ENCODE measurements around the gene TRIM2. TPM values are rescaled to one million over a fixed set of nuclear protein-coding genes. Genes with fewer than 3 reads are reported as not detected.
A peak's percentile ranks its signal among the peaks of the same experiment; 100 is the strongest.

TRIM2 gene
- total RNA-seq, 5 donors from 2014 or later (not counting 1 experiment from before 2014, with no cell fraction given), result 3.5 to 8.4 (median 4.4) TPM

DNA sequence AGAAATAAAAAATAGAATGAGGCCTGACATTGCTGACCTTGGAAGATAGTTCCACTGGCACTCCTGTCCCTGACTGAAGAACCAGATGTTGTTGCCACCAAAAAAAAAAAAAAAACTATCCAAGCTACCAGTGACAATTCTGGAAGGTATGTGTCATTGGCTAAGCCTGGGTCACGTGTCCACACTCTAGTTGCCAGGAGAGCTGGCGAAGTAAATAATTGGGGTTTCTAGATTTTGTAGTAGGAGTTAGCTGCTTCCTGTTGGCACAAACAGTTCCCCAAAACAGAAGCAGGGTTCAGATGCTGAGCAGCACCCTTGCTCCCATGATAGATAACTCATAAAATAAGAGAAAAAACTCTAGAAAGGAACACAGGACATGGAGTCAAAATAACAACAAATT lies 160.8 kb downstream of the TRIM2 start:
- no peak for ATAC-seq (replicated peaks in 1 of 4)
- POLR2A ChIA-PET, result no interaction called here
- H3K36me3 ChIP-seq (ENCODE audit: control insufficient read depth in 2 of 2, extremely low read depth in 1 of 2, insufficient read depth in 1 of 2, low read length in 1 of 2), result no peaks in the 10 kb centered on the region

DNA sequence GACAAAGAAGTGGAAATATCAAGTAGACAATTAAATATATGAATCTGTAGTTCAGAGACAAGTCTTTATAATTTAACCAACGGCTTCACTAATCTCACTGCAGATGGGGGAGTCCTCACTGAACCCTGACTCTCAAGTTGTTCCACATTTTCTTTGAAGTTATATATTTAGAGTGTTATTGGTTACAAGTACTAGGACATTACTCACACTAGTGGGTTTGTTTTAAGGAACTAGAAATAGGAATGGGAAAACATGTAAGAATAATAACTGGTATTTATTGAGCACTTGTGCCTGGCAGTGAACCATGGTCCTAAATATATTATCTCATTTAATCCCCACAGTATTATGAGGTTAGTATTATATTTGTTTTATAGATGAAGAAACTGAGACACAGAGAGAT lies 162.2 kb downstream of the TRIM2 start:
- Mint-ChIP-seq H3K36me3 (peaks cover 3% of the 10 kb centered on the region), H3K27me3 (no peaks in the 10 kb centered on the region), H3K4me3 (no peak overlapping the region), H3K4me1 (peaks cover 0 to 5% (median 3%) of the 10 kb centered on the region in 3 donors), H3K27ac (no peak overlapping the region), H3K9me3 (no peaks in the 10 kb centered on the region)
- Histone ChIP-seq H3K36me3 (ENCODE audit: control insufficient read depth in 2 of 2, extremely low read depth in 1 of 2, insufficient read depth in 1 of 2, low read length in 1 of 2) (no peaks in the 10 kb centered on the region), H3K27ac (ENCODE audit: low read length) (no peak overlapping the region), H3K4me3 (ENCODE audit: control insufficient read depth in 1 of 2, extremely low read depth in 1 of 2, low read length in 1 of 2) (no peak overlapping the region), H3K4me1 (ENCODE audit: control insufficient read depth in 1 of 2, extremely low read depth in 1 of 2, insufficient read depth in 2 of 2, low read length in 2 of 2) (no peaks in the 10 kb centered on the region), H3K27me3 (replicated peaks in 1 of 2; ENCODE audit: control insufficient read depth in 2 of 2, extremely low read depth in 1 of 2, insufficient read depth in 2 of 2, low read length in 1 of 2) (no peaks in the 10 kb centered on the region), H3K9me3 (no peaks in the 10 kb centered on the region)
- ChIA-PET CTCF (interaction anchor here in 1 of 2 donors (0.5 kb wide), 2 partner anchors 36 to 65 kb away, joined by 3 read pairs; no protein-coding TSS in a partner anchor), POLR2A (no interaction called here)
- no peak for ATAC-seq (replicated peaks in 1 of 4)
- DNase-seq, result no peak
- no CpG with 5 or more reads among the region's 1 CpG for WGBS (ENCODE audit: insufficient coverage)

More for the DNA sequence above, 160.8 kb downstream of the TRIM2 start:
- Mint-ChIP-seq H3K9me3 (no peaks in the 10 kb centered on the region), H3K4me1 (peaks cover 0 to 3% (median 3%) of the 10 kb centered on the region in 3 donors), H3K27ac (no peak overlapping the region), H3K4me3 (no peak overlapping the region), H3K36me3 (no peaks in the 10 kb centered on the region), H3K27me3 (no peaks in the 10 kb centered on the region)
- CTCF ChIA-PET, result interaction anchor here in 1 of 2 donors (0.6 to 0.7 kb wide), 3 partner anchors 13 to 211 kb away, joined by 3 read pairs; no protein-coding TSS in a partner anchor
- Histone ChIP-seq H3K4me3 (ENCODE audit: control insufficient read depth in 1 of 2, extremely low read depth in 1 of 2, low read length in 1 of 2) (no peak overlapping the region), H3K9me3 (no peaks in the 10 kb centered on the region), H3K4me1 (ENCODE audit: control insufficient read depth in 1 of 2, extremely low read depth in 1 of 2, insufficient read depth in 2 of 2, low read length in 2 of 2) (no peaks in the 10 kb centered on the region), H3K27me3 (replicated peaks in 1 of 2; ENCODE audit: control insufficient read depth in 2 of 2, extremely low read depth in 1 of 2, insufficient read depth in 2 of 2, low read length in 1 of 2) (no peaks in the 10 kb centered on the region), H3K27ac (ENCODE audit: low read length) (no peak overlapping the region)
- DNase-seq, result peak in 1 of 35 experiments; percentile 7
- WGBS (ENCODE audit: insufficient coverage), result no CpG with 5 or more reads among the region's 2 CpGs

DNA sequence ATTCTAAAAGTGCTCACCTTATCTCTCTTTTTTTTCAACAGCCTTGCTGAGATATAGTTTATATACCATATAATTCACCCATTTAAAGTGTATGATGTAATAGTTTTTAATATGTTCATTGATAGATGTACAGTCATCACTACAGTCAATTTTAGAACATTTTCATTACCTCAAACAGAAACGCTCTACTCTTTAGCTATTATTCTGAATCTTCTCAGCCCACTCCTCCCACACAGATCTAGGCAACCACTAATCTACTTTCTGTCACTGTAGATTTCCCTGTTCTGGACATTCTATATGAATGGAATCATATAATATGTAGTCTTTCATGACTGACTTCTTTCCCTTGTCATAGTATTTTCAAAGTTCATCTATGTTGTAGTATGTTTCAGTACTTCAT lies 162.8 kb downstream of the TRIM2 start:
- ChIA-PET POLR2A (no interaction called here), CTCF (interaction anchor here in 1 of 2 donors (0.5 kb wide), 2 partner anchors 36 to 66 kb away, joined by 3 read pairs; no protein-coding TSS in a partner anchor)
- H3K4me1 Mint-ChIP-seq, result peaks cover 0 to 9% (median 3%) of the 10 kb centered on the region in 3 donors
- Histone ChIP-seq H3K27me3 (replicated peaks in 1 of 2; ENCODE audit: control insufficient read depth in 2 of 2, extremely low read depth in 1 of 2, insufficient read depth in 2 of 2, low read length in 1 of 2) (no peaks in the 10 kb centered on the region), H3K9me3 (no peaks in the 10 kb centered on the region), H3K36me3 (ENCODE audit: control insufficient read depth in 2 of 2, extremely low read depth in 1 of 2, insufficient read depth in 1 of 2, low read length in 1 of 2) (no peaks in the 10 kb centered on the region), H3K4me1 (ENCODE audit: control insufficient read depth in 1 of 2, extremely low read depth in 1 of 2, insufficient read depth in 2 of 2, low read length in 2 of 2) (no peaks in the 10 kb centered on the region), H3K4me3 (ENCODE audit: control insufficient read depth in 1 of 2, extremely low read depth in 1 of 2, low read length in 1 of 2) (no peak overlapping the region), H3K27ac (ENCODE audit: low read length) (no peak overlapping the region)
- peaks cover 3% of the 10 kb centered on the region for H3K36me3 Mint-ChIP-seq
- H3K27me3 Mint-ChIP-seq, result no peaks in the 10 kb centered on the region
- H3K9me3 Mint-ChIP-seq, result no peaks in the 10 kb centered on the region
- no peak overlapping the region for H3K4me3 Mint-ChIP-seq
- no peak for ATAC-seq (replicated peaks in 1 of 4)
- no CpG with 5 or more reads among the region's 1 CpG for WGBS (ENCODE audit: insufficient coverage)
- no peak for DNase-seq
- no peak overlapping the region for H3K27ac Mint-ChIP-seq

DNA sequence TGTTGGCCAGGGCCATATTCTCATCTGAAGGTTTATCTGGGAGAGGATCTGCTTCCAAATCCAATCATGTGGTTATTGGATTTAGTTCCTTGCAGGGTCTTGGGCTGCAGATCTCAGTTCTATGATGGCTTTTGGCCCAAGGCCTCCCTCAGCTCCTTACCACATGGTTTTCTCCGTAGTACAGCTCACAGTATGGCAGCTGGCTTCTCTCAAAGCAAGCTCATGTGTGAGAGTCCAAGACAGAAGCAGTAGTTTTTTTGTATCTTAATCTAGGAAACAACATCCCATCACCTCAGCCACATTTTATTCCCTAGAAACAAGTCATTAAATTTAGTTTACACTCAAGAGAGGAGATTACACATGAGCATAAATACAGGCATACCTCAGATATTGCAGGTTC lies 164.8 kb downstream of the TRIM2 start:
- no peak overlapping the region for H3K27ac Mint-ChIP-seq
- no peak overlapping the region for H3K4me3 ChIP-seq (ENCODE audit: control insufficient read depth in 1 of 2, extremely low read depth in 1 of 2, low read length in 1 of 2)
- CTCF ChIA-PET, result no interaction called here
- DNase-seq (no peak), ATAC-seq (replicated peaks in 1 of 4) (no peak)
- H3K36me3 ChIP-seq (ENCODE audit: control insufficient read depth in 2 of 2, extremely low read depth in 1 of 2, insufficient read depth in 1 of 2, low read length in 1 of 2), result no peaks in the 10 kb centered on the region
- H3K9me3 ChIP-seq, result peaks cover 2% of the 10 kb centered on the region
- no peaks in the 10 kb centered on the region for H3K27me3 ChIP-seq (replicated peaks in 1 of 2; ENCODE audit: control insufficient read depth in 2 of 2, extremely low read depth in 1 of 2, insufficient read depth in 2 of 2, low read length in 1 of 2)
- peaks cover 6 to 7% (median 6%) of the 10 kb centered on the region in 3 donors for H3K9me3 Mint-ChIP-seq
- no peak overlapping the region for H3K27ac ChIP-seq (ENCODE audit: low read length)
- POLR2A ChIA-PET, result no interaction called here
- peaks cover 5% of the 10 kb centered on the region for H3K36me3 Mint-ChIP-seq
- H3K4me1 Mint-ChIP-seq, result peaks cover 0 to 9% (median 3%) of the 10 kb centered on the region in 3 donors
- H3K27me3 Mint-ChIP-seq, result no peaks in the 10 kb centered on the region
- H3K4me3 Mint-ChIP-seq, result no peak overlapping the region
- no peaks in the 10 kb centered on the region for H3K4me1 ChIP-seq (ENCODE audit: control insufficient read depth in 1 of 2, extremely low read depth in 1 of 2, insufficient read depth in 2 of 2, low read length in 2 of 2)
- no CpG with 5 or more reads among the region's 1 CpG for WGBS (ENCODE audit: insufficient coverage)

DNA sequence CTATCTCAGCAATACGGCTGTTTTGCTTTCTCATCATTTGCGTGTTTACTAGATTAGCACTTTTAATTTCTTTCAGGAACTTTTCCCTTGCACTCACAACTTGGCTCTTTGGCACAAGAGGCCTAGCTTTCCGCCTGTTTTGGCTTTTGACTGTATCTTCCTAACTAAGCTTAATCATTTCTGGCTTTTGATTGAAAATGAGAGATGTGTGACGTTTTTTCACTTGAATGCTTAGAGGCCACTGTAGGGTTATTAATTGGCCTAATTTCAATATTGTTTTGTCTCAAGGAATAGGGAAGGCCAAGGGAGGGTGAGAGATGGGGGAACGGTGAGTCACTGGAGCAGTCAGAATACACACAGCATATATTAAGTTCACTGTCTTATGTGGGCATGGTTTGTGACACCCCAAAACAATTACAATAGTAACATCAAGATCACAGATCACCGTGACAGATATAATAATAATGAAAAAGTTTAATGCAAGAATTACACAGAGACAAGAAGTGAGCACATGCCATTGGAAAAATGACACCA lies 167.5 kb downstream of the TRIM2 start:
- H3K4me1 Mint-ChIP-seq, result peaks cover 0 to 6% (median 0%) of the 10 kb centered on the region in 3 donors
- Histone ChIP-seq H3K4me3 (ENCODE audit: control insufficient read depth in 1 of 2, extremely low read depth in 1 of 2, low read length in 1 of 2) (no peak overlapping the region), H3K36me3 (ENCODE audit: control insufficient read depth in 2 of 2, extremely low read depth in 1 of 2, insufficient read depth in 1 of 2, low read length in 1 of 2) (no peaks in the 10 kb centered on the region), H3K4me1 (ENCODE audit: control insufficient read depth in 1 of 2, extremely low read depth in 1 of 2, insufficient read depth in 2 of 2, low read length in 2 of 2) (no peaks in the 10 kb centered on the region), H3K9me3 (peaks cover 2% of the 10 kb centered on the region), H3K27me3 (replicated peaks in 1 of 2; ENCODE audit: control insufficient read depth in 2 of 2, extremely low read depth in 1 of 2, insufficient read depth in 2 of 2, low read length in 1 of 2) (no peaks in the 10 kb centered on the region), H3K27ac (ENCODE audit: low read length) (no peak overlapping the region)
- ATAC-seq (replicated peaks in 1 of 4), result no peak
- POLR2A ChIA-PET, result no interaction called here
- no peak for DNase-seq
- CTCF ChIA-PET, result no interaction called here
- WGBS (ENCODE audit: insufficient coverage), result 67% methylated on average over 1 of the region's 6 CpGs
- peaks cover 10% of the 10 kb centered on the region for H3K36me3 Mint-ChIP-seq
- no peak overlapping the region for H3K4me3 Mint-ChIP-seq
- no peak overlapping the region for H3K27ac Mint-ChIP-seq
- no peaks in the 10 kb centered on the region for H3K27me3 Mint-ChIP-seq
- peaks cover 6 to 7% (median 7%) of the 10 kb centered on the region in 3 donors for H3K9me3 Mint-ChIP-seq

DNA sequence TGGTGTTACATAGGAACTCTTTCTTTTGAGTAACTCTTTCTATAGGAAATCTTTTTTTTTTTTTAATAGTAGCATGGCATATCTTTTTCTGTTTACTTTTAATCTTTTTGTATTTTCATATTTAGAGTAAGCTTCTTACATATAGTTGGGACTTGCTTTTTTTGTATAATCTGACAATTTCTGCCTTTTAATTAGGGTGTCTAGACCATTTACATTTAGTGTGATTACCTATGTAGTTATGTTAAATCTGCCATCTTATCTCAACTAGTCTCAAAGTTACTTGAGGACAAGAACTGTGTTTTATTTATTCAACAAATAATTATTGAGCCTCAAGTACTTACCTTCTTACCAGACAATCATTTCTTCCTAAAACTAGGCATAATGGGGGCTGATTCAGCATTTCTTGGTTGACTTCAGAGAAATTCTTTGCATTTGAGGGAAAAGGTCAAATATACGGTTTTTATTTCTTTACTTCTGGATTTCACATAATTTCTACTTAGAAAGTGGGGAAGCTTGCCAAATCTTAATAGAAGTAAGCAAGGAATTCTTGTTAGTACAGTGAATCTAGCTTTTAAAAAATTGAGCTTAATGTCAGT lies 168.8 kb downstream of the TRIM2 start:
- H3K36me3 ChIP-seq (ENCODE audit: control insufficient read depth in 2 of 2, extremely low read depth in 1 of 2, insufficient read depth in 1 of 2, low read length in 1 of 2), result no peaks in the 10 kb centered on the region
- no peak overlapping the region for H3K4me3 Mint-ChIP-seq
- ChIA-PET POLR2A (interaction anchor here (0.5 to 0.7 kb wide), 3 partner anchors 11 to 391 kb away, joined by 3 to 6 read pairs (median 6); no protein-coding TSS in a partner anchor), CTCF (no interaction called here)
- H3K27ac Mint-ChIP-seq, result no peak overlapping the region
- H3K27me3 Mint-ChIP-seq, result no peaks in the 10 kb centered on the region
- DNase-seq (no peak), ATAC-seq (replicated peaks in 1 of 4) (no peak)
- H3K27ac ChIP-seq (ENCODE audit: low read length), result no peak overlapping the region
- peaks cover 0 to 6% (median 0%) of the 10 kb centered on the region in 3 donors for H3K4me1 Mint-ChIP-seq
- H3K36me3 Mint-ChIP-seq, result peaks cover 10% of the 10 kb centered on the region
- H3K27me3 ChIP-seq (replicated peaks in 1 of 2; ENCODE audit: control insufficient read depth in 2 of 2, extremely low read depth in 1 of 2, insufficient read depth in 2 of 2, low read length in 1 of 2), result no peaks in the 10 kb centered on the region
- H3K4me3 ChIP-seq (ENCODE audit: control insufficient read depth in 1 of 2, extremely low read depth in 1 of 2, low read length in 1 of 2), result no peak overlapping the region
- peaks cover 6 to 7% (median 7%) of the 10 kb centered on the region in 3 donors for H3K9me3 Mint-ChIP-seq
- no peaks in the 10 kb centered on the region for H3K4me1 ChIP-seq (ENCODE audit: control insufficient read depth in 1 of 2, extremely low read depth in 1 of 2, insufficient read depth in 2 of 2, low read length in 2 of 2)
- no CpG with 5 or more reads among the region's 1 CpG for WGBS (ENCODE audit: insufficient coverage)
- peaks cover 2% of the 10 kb centered on the region for H3K9me3 ChIP-seq
